GM19239 (cell line): ENCODE data around the gene MACC1.

Experiments used
- DNase-seq: peaks from one replicate; pipeline ENCODE4 v3.0.0; 2011; ENCODE audit warnings: low spot score; ENCODE audit not compliant: insufficient read length
- FAIRE-seq: peaks from 2 replicates; lab custom pipeline; 2011; peaks lifted over from hg19 to GRCh38; lab: Jason Lieb, UNC

MACC1 gene

DNA sequence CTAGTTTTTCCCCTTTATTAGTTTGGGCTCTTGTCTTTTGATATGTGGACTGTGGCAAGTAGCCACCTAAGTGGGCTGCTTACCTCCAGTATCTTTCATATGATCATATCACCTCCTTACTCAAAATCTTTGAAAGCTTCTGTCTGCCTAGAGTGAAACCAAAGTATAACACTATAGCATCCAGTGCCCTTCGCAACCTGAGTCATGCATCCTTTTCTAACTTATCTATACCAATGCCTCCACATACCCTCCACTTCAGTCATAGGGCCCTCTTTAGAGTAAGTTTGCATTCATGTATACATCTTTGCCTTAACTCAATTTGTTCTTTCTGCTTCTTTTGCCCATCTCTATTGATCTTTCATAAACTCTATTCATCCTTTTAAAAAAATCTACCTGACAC, 15.7 kb upstream of the MACC1 start:
- DNase-seq (no peak), FAIRE-seq (no peak)

DNA sequence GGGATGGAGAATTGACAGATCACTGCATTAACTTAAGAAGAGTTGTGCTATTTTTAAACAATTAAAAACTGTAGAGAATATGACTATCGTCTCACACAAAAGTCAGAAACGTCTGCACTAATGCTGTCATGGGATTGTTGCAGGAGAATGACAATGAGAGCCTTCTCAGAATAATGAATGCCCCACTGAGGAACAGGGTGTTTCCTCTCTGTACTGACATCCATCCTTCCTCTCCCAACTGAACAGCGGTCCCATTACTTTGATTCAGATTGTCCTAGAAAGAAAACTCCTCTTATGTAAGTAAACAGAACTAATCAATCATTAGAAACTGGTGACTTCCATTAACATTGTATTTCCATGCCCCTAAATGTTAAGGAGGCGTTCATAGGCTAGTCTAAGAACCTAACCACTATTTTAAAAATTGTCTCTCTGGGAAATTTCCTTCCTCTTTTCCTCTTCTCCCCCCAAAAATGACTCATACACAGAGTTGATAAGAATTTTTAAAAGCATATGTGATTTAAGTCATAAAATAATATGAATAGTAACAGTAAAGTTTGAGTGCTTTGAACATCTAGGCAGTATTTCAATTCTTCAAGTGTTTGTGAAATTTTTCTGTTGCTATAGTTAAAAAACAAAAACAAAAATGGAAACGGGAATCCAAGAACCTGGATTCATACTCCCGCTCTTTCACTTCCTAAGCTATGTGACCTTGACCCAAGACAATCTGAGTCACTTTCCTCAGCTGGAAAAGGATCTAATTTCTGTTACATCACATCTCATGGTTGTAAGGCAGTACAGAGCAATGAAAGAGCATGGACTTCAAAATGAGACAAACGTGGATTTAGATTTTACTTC, 12.7 kb upstream of the MACC1 start:
- FAIRE-seq: no peak
- no peak for DNase-seq

DNA sequence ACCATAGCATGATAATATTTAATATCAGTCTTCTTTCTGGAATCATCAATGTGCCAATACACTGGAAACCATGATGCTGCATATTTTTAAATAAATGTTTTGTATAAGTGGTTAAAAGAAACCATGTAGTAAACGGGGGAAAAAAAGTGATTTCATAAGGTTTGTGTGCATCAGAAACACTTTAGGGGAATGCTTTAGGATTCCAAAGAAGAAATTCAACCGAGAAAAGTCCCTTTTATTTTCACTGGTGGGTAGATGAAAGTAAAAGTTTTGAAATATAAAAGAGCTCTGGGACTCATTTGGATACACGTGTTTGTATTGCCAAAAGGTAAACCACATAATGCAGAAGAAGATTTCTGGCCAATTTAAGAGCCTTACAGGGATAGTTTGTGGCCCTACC, 11.9 kb upstream of the MACC1 start:
- no peak for DNase-seq
- FAIRE-seq: no peak

DNA sequence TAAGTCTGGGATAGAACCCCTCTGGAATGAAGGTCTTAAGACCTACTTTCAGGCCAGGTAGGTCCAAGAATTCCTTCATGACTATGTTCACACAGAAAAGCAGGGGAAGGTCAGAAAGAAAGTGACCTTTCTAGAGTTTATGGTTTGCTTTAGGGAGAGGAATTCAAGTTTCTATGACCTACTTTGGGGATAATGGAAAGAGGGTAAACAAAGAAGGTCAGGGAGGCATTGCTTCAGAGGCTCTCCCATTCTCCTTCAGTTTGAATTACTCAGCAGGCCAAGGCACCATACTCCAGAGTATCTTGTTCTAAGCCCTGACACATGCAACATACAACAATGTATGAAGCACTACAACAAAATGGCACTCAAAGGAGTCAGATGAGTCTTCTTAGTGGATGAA, 11.5 kb upstream of the MACC1 start:
- no peak for DNase-seq
- FAIRE-seq: no peak

DNA sequence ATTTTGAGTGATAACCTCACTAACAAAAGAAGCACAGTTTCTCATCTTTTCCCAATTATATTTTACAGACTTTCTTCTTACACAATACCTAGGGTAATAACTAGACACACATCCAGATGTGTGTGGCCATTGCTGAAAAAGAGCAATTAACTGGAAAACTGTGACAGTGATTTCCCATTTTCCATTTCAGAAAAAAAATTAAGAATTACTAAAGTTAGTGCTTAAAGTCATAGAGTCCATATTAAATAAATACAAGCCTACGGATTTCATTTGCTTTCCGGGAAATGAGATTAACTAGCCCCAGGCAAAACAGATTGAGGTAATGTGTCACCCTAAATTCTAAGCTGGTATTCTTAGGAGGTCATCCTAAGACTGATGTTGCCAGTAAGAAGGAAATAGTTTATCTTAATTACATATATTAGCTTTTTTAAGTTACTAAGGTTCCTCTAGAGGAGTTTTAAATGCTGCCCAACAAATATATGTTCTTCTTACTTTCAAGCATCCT, 10.2 kb upstream of the MACC1 start:
- DNase-seq (no peak), FAIRE-seq (no peak)

DNA sequence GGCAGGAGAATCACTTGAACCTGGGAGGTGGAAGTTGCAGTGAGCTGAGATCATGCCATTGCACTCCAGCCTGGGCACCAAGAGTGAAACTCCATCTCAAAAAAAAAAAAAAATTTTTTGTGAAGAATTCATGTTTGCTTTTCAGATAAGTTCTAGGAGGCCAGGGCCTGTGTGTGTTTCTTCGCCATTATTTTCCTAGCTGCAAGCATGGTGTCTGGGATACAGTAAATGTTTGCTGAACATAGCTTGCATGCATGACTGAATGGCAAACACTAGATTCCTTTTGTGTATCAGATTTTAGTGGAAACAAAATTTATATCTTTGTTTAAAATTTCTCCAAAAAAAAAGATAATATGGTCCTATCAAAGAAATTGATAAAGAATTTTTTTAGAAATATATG, 9.7 kb upstream of the MACC1 start:
- FAIRE-seq (no peak), DNase-seq (no peak)

DNA sequence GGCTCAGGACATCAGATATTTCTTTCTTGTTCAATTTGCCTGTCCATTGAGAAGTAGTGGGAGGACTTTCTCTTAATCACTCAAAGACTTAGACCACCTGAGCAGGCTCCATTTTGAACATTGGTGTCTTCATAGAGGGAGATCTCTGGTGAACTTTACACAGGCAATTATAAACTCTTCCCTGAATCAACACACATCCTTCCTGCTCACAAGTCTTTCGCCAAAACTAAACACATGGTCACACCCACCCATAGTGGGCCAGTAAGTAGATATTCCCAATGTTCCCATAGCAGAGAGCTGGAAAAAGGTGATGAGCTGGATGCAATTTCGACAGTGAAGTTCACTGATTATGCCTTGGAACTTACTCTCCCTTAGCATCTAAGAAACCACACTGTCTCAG, 8.2 kb upstream of the MACC1 start:
- DNase-seq (no peak), FAIRE-seq (no peak)

DNA sequence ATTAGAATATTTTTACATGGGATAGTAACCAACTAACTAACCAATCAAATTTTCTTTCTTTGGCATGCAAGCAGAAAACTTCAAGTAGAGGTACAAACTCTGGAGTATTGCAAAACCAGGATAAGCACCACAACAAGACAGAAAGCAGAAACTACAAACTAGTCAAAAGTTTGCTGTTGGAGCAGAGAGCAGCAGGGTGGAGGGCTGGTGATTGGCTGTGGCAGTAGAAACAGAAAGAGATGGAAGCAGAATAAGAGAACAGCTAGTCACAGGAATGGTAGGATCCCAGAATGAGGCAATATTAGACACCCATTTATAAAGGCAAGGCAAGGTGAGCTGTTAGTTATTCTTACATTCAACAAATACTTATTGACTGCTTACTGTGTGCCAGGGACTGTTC, 6.8 kb upstream of the MACC1 start:
- DNase-seq (no peak), FAIRE-seq (peak; percentile 56)

DNA sequence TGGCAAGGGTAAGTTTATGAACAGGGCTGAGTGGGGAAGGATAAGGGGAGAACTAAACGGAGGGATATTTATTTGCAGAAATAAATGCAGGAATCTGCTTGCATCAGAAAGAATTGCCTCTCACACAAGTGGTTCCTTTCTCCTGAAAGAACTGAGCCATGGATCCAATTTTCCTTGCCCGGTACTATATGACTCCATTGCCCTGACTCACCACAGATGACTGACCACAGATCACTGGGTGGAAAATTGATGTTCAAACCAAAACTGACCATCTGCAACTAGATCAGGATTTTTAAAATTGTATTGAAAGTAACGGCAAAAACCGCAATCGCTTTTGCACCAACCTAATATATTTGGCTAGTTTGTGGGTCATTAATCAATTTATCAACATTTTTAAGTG, 6.2 kb upstream of the MACC1 start:
- FAIRE-seq (peak; percentile 77), DNase-seq (no peak)

DNA sequence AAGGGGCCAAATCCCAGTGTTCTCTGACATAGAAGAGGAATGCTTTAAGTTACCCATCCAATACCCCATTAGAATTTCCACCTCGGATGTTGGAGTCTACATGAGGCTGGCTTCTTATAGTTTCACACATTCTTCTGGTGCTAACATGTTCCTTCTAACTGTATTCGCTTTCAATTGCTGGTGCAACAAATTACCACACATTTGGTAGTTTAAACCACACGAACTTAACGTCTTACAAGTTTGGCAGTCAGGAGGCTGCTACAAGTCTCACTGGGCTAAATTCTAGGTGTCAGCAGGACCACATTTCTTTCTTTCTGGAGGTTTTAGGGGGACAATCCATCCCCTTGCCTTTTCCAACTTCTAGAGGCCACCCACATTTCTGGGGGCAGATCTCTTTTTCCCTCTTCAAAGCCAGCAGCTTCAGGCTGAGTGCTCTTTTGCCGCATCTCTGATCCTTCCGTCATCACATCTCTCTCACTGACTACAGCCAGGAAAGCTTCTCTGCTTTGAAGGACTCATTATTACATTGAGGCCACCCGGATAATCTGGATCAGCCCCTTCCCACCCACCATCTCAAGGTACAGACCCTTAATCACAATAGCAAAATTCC, 5.1 kb upstream of the MACC1 start:
- FAIRE-seq (no peak), DNase-seq (no peak)

DNA sequence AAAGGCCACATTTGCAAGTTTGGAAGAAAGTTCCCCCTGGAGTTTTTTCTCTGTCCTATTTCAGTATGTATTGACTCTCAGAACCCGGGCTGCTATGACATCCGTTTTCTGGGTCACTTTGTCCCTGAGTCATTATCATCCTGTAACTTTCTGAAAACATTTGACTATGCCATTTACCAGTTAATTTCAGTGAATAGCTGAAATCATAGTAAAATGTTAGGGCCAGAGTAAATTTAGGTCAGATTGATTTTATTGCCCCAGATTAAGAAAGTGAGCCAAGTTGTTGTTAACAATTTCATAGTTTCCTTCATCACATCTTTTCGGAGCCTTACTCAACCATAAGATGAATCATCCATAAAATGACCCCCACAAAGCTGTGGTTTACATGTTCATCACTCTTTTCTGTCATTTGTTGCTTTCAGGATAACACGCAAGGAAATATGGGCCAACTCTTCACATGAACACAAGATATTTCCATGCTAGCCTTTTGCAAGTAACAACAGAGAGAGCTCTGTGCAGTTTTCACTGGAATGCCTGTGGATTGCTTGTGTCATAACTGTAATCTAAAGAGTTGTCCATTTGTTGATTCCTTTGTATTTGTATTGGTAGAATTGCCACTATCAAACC, 3.9 kb upstream of the MACC1 start:
- DNase-seq (no peak), FAIRE-seq (peak; percentile 74)

DNA sequence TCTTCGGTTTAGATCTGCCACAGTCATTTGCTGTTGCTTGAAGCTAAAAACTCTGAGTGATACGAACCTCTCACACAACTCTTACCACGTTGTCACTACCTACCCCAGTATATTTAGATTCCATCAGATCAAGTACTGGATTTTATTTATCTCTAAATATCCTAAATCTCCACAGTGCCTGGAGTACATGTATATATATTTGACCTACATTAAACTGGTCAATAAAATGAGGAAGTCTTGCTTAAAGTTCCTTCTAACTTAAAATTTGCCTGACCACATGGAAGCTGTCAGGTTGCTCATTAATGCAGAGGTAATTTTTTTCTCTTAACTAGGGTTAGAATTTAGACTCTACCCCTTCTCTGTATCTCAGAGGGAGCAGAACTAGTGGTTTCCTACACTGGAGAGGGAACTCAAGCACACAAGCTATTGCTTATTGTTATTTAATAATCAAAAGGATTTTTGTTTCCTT, 3.1 kb upstream of the MACC1 start:
- DNase-seq: no peak
- no peak for FAIRE-seq

DNA sequence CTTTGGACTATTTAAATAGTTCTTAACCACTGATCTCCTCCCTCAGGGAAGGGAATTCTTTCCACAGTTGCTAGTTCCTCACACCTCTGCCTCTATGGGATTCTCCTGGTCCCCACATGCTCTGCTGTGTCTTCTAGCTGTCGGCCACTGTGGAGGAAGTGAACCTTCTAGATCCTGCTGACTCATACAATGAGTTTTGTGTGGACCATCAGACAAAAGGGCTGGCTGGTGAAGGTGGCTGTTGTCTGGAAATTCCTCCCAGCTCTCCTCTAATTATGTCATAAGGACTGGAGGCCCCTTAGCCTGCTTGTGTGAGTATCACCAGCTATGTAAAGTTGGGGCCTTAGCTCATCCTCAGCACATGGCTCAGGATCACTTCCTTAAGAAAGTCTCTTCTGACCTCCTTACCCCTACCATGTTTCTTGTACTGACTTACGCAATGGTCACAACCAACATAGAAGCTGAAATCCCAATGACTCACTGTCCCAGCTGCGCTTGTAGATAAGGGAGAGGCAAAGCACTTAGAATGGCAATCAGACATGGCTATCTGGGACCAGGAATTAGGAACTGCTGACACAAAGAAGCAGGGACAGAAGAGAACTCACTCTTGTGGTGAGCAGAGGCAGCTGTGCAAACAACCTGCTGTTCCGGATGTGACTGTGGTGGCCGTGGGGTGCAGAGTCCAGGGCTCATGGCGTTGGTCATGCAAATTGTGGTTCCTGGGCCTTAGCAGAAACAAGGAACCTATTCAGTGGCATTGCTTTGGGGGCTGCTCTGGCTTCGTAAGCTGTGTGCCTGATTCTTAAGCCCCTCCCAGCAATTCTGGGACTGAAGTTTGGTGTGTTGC, 2.5 kb upstream of the MACC1 start:
- peak; percentile 19 for DNase-seq
- peak; percentile 100 for FAIRE-seq

DNA sequence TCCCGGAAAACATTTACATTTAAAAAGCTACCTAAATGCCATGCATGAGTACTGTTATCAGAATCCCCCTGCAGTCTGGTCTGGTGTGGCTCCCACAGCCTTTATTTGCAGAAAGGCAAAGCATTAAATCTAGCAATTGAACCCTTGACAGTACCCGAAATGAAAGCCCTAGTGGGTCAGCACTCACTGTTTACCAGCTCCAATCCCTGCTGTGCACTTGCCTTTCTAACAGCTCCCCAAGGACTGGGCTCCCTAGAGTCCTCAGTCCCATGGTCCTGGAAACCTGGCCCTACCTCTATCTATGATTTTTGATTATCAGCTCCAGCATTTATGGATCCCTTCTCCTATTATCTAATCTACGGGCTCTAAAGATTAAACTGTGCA, 1.9 kb upstream of the MACC1 start:
- DNase-seq (no peak), FAIRE-seq (no peak)

DNA sequence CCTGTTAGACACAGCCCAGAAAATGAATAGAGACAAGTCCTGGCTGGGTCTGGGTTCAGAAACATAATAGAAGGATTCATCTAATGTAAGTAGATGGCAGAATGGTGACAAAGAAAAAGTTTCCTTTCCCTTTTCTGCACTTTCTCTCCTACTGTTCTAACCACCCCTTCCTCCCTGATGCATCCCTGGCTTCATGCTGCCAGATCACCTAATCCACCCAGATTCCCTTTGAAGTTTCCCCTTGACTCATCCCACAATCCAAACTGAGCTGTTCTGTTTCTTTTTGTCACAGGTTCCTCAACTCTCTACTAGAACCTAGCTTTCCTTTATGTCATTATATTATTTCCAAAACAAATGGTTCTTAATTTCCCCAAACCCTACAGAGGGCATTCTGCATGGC, 1.1 kb upstream of the MACC1 start:
- no peak for DNase-seq
- no peak for FAIRE-seq

DNA sequence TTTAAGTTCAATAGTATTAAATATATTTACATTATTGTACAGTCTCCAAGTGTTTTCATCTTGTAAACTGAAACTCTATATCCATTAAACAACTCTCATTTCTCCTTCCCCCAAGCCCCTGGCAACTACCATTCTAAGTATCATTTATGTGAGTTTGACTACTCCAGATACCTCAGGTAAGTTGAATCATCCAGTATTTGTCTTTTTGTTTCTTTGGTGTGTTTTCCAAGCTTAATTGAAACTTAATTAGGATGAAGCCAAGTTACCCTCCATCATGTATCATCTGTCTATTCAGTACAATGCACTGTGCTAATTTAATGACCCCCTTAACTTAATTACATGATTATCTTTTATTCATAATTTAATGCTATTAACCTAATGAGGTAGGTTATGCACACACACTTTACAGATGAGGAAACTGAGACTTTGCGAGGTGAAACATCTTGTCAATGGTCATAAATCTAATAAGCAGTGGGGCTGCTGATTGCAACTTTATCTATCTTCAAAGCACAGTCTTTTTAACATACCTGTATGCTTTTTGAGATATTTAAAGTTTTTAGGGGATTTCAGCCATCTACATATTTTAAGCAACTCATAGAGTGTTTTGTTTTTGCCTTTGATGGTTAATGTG, 663 bp downstream of the MACC1 start:
- no peak for FAIRE-seq
- DNase-seq: no peak

DNA sequence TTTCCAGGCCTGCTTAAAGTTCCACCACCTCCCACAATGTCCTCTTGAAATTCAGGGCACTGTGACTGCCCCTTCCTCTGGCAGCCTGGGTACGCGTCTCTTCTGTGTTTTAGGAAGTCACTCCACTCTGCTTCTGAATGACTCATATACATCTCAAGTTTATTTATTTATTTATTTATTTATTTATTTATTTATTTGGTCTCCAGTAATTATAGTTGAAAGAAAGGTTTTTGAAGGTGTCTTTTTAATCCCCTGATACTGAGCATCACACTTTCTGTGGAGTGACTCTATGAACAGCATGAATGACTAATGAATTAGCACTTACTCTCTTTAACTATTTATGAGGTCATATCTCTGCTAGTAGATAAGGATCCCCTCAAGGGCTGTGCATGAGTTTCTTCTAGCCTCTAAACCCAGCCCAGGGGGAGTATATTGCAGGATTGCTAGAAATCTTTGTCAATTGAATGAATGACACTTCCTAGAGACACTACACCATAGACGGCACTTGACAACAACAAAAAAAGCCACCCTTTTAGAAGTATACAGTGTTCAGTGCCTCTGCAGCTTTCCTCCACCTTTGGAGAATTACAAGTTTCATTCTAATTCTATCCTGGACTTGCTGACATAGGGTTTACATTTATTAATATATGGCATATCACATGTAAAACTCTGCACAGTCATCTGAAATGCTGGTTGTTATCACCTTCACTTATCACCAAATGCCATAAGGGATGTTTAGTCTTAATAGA, 2.1 kb downstream of the MACC1 start:
- FAIRE-seq: peak; percentile 66

DNA sequence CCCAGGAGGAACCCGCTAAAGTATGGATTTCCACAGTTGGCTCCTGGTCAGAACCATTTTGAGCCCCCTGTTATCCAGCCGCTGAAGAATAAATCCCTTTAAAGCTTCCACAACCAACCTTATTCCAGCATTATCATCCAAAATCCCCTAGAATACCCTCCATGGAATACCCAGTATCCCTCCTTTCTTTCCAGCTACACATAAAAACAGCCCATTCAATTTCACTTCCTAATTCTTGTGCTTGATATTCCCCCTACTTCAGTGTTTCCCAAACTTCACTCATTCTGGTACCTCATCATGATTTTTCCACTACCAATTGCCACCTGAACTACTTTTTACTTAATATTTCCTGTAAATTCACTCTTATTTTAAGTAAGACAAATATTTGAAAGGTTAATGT, 3.1 kb downstream of the MACC1 start:
- DNase-seq: no peak
- FAIRE-seq: peak; percentile 26

More for the DNA sequence above, 2.1 kb downstream of the MACC1 start:
- DNase-seq: no peak

DNA sequence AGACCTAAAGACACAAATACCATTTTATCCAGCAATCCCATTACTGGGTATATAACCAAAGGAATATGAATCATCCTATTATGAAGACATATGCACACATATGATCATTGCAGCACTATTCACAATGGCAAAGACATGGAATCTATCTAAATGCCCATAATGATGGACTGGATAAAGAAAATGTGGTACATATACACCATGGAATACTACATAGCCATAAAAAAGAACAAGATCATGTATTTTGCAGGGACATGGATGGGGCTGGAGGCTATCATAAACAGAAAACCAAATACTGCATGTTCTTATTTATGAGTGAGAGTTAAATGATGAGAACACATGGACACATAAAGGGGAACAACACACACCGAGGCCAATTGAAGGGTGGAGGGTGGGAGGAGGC, 3.8 kb downstream of the MACC1 start:
- no peak for DNase-seq
- no peak for FAIRE-seq
